Activated T-cell treated with anti-CD3 and anti-CD28 coated beads, Interleukin-2, amount 50 U/mL, for 24 hours (primary cell): ENCODE data around the gene UBE2E3.
A peak's percentile ranks its signal among the peaks of the same experiment; 100 is the strongest.
"Not testable (repeated sequence)": the region's sequence is repeated elsewhere in the genome, so short reads cannot be mapped to it uniquely, and the experiment has no call there.

Source experiments
- DNase-seq: peaks from one replicate; pipeline ENCODE4 v3.0.0-alpha.2; 2020
- H3K27ac Mint-ChIP-seq: 2 replicates; pipeline ENCODE4 v1.8.0; 2020; ENCODE audit warnings: mild to moderate bottlenecking, mixed read lengths
- H3K27me3 Mint-ChIP-seq: 2 replicates; pipeline ENCODE4 v1.8.0; 2020; ENCODE audit warnings: mixed read lengths
- H3K36me3 Mint-ChIP-seq: 2 replicates; pipeline ENCODE4 v1.8.0; 2020; ENCODE audit warnings: low read depth, mixed read lengths
- H3K4me1 Mint-ChIP-seq: 2 replicates; pipeline ENCODE4 v1.8.0; 2020; ENCODE audit warnings: low read depth, mixed read lengths
- H3K4me3 Mint-ChIP-seq: 2 replicates; pipeline ENCODE4 v1.8.0; 2020; ENCODE audit warnings: mild to moderate bottlenecking, moderate library complexity, mixed read lengths
- H3K9me3 Mint-ChIP-seq: 2 replicates; pipeline ENCODE4 v1.8.0; 2020; ENCODE audit warnings: mixed read lengths

UBE2E3 gene

DNA sequence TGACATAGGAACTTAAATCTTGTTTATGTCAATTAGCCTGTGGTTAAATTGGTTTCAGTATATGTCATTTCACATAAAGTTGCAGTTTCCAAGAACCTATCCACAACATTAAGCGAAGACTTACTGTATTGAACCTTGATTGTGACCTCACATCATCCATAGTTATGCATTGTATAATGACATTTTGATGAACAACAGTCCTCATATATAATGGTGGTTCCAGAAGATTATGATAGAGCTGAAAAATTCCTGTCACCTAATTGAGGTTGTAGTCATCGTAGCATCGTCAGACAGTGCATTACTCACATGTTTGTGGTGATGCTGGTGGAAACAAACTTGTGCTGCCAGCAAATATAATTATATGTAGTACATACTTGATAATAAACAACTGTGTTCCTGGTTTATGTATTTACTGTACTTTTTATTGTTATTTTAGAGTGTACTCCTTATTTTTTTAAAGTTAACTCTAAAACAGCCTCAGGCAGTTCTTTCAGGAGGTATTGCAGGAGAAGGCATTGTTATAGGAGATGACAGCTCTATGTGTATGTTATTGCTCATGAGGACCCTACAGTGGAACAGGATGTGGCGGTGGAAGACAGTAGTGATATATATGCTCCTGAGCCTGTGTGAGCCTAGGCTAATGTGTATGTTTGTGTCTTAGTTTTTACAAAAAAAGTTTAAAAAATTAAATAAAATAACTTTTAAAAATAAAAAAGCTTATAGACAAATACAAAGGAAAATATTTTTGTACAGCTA is 56.6 kb downstream of the UBE2E3 start:
- Mint-ChIP-seq H3K4me1 (peaks cover 40% of the 10 kb centered on the region), H3K36me3 (peaks cover 8% of the 10 kb centered on the region), H3K27ac (peak overlapping the region; percentile 41), H3K27me3 (no peaks in the 10 kb centered on the region), H3K4me3 (no peak overlapping the region), H3K9me3 (no peaks in the 10 kb centered on the region)
- DNase-seq = no peak

DNA sequence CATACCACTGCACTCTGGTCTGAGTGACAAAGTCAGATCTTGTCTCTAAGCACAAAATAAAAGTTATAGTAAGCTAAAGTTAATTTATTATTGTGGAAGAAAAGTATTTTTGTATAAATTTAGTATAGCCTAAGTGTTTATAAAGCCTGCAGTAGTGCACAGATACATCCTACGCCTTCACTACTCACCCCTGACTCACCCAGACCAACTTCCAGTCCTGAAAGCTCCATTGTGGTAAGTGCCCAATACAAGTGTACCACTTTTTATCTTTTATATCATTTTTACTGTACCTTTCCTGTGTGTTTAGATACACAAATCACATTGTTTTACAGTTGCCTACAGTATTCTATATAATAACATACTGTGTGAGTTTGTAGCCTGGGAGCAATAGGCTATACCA is 57.5 kb downstream of the UBE2E3 start:
- Mint-ChIP-seq H3K27ac (no peak overlapping the region), H3K4me3 (no peak overlapping the region), H3K4me1 (peaks cover 44% of the 10 kb centered on the region), H3K36me3 (peaks cover 5% of the 10 kb centered on the region), H3K9me3 (no peaks in the 10 kb centered on the region), H3K27me3 (no peaks in the 10 kb centered on the region)
- DNase-seq = no peak

DNA sequence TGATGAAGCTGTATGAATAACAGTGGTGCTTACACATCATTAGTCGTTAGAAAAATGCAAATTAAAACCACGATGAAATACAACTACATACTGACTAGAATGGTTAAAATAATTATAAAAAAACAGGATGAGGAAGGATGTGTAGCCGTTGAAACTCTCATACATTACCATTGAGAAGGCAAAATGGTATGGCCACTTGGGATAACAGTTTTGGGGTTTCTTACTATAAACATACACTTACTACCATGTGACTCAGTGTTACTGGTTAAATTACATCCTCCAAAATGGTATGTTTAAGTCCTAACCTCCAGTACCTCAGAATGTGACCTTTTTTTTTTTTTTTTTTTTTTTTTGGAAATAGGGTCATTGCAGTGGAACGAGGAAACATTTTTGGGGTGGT is 58.4 kb downstream of the UBE2E3 start:
- Mint-ChIP-seq H3K4me1 (peaks cover 47% of the 10 kb centered on the region), H3K36me3 (peaks cover 2% of the 10 kb centered on the region), H3K9me3 (no peaks in the 10 kb centered on the region), H3K27me3 (no peaks in the 10 kb centered on the region), H3K27ac (peak overlapping the region; percentile 17), H3K4me3 (no peak overlapping the region)
- DNase-seq = no peak

DNA sequence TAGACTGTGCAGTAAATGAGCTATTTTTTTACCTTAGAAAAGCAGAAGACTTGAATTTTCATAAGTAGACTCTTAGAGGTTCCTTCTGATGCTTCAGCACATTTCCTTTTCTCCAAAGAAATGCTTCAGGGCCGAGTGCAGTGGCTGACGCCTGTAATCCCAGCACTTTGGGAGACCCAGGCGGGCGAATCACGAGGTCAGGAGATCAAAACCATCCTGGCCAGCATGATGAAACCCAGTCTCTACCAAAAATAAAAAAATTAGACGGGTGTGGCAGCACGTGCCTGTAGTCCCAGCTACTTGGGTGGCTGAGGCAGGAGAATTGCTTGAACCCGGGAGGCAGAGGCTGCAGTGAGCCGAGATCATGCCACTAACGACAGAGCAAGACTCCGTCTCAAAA is 60.4 kb downstream of the UBE2E3 start:
- H3K9me3 Mint-ChIP-seq, H3K4me3 Mint-ChIP-seq, H3K27ac Mint-ChIP-seq, H3K36me3 Mint-ChIP-seq, H3K27me3 Mint-ChIP-seq, DNase-seq: not testable (repeated sequence)
- peaks cover 46% of the 10 kb centered on the region for H3K4me1 Mint-ChIP-seq

DNA sequence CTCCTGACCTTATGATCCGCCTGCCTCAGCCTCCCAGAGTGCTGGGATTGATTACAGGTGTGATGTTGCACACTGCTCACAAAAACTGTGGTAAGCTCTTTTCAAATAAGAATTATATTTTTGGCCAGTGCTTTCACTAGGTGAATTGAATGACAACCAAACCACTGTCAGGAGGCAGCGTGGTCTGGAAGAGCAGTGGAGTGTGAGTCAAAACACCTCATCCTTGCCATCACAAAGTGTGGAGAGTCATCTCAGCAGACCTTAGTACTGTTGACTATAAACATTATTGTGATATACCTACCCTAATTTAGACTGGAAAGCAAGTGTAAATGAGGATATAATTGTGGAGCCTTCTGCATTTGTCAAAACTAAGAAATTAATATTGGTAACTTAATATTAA is 61.3 kb downstream of the UBE2E3 start:
- Mint-ChIP-seq H3K4me1 (peaks cover 39% of the 10 kb centered on the region), H3K4me3 (no peak overlapping the region), H3K36me3 (peaks cover 2% of the 10 kb centered on the region), H3K27ac (peak overlapping the region; percentile 9), H3K27me3 (no peaks in the 10 kb centered on the region), H3K9me3 (no peaks in the 10 kb centered on the region)
- DNase-seq = no peak

DNA sequence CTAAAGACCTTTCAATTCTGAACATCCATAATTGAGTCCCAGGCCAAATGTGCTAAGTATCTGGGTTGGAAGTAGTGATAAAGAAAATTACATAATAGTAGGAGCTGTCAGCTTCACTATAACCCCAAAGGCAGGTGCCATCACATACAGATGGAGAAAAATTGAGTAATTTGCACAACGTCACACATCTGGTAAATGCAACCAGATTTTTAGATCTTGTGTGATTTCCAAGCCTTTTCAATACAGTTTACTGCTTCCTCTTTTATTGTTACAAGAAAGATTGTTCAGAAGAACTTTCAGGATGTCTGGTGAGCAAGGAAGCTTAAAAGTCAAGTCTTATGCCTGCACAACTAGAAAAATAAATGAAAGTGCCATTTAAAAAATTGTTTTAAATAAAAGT is 62.3 kb downstream of the UBE2E3 start:
- DNase-seq = no peak
- H3K4me3 Mint-ChIP-seq = no peak overlapping the region
- no peak overlapping the region for H3K27ac Mint-ChIP-seq
- H3K9me3 Mint-ChIP-seq = no peaks in the 10 kb centered on the region
- H3K4me1 Mint-ChIP-seq = peaks cover 30% of the 10 kb centered on the region
- H3K27me3 Mint-ChIP-seq = no peaks in the 10 kb centered on the region
- peaks cover 2% of the 10 kb centered on the region for H3K36me3 Mint-ChIP-seq

DNA sequence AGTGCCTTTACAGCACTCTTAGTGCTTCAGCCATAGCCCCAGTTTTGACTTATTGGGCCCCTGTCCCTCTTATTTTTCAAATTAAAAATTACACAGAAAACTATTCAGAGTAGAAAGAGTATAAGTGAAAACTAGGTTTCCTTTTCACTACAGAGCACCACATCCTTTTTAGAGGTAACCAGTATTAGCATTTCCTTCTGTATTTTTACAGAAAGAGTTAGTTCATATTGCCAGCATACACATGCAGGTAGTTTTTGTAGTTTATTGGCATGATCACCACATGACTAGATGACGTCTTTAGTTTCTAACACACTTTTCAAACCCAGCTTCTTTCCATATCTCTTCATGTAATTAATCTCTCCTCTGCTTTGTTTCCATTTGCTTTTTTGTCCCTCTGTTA is 66.4 kb downstream of the UBE2E3 start:
- Mint-ChIP-seq H3K9me3 (no peaks in the 10 kb centered on the region), H3K27ac (no peak overlapping the region), H3K27me3 (no peaks in the 10 kb centered on the region), H3K4me1 (peaks cover 11% of the 10 kb centered on the region), H3K4me3 (no peak overlapping the region), H3K36me3 (no peaks in the 10 kb centered on the region)
- no peak for DNase-seq

DNA sequence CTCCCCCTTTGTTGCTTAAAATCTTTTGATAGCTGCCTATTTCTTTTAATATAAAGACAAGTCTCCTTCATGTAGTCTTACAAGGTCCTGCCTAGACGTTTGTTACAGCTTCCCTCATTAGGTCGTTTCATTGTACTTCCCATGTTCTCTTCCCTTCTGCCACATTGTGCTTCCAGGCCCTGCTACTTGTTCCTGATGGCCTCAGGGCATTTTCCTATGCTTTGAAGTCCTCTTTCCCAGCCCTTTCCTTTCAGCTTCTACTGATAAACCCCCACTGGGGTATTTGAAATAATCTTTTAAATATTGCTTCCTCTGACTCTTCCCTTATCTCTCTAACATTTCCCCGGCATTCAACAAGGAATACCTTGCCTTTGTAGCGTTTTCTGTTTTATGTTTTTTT is 67.4 kb downstream of the UBE2E3 start:
- Mint-ChIP-seq H3K27me3 (no peaks in the 10 kb centered on the region), H3K27ac (no peak overlapping the region), H3K4me1 (peaks cover 14% of the 10 kb centered on the region), H3K4me3 (no peak overlapping the region), H3K9me3 (no peaks in the 10 kb centered on the region), H3K36me3 (no peaks in the 10 kb centered on the region)
- no peak for DNase-seq

DNA sequence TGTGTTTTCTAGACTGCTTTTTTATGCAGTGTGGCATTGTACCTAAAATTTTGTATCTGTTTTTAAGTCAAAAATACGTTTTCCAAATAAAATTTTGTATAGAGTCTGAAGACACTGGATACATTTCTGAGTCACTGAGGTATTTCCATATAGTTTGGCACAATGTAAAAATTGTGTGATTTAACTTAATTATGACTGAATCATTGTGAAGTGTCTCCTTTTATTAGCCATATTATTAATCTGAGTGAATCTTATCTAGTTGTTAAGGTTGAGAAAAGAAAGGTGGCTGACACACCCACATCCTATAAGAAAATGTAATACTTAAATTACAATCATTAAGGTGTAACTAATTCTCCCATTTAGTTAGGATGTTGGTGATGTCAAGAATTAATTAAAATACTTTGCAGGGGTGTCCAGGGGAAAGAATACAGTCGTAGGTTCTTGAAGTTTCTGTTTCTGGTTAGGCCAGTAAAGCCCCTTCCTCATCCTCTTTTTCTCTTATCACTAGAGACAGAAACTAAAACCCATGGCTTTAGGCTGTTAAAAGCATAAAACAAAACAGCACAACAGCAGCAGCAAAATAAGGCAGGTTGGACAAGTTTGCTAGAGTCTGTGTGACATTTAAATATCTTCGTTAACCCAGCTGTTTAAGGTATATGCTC is 71.6 kb downstream of the UBE2E3 start:
- H3K4me1 Mint-ChIP-seq = peaks cover 18% of the 10 kb centered on the region

DNA sequence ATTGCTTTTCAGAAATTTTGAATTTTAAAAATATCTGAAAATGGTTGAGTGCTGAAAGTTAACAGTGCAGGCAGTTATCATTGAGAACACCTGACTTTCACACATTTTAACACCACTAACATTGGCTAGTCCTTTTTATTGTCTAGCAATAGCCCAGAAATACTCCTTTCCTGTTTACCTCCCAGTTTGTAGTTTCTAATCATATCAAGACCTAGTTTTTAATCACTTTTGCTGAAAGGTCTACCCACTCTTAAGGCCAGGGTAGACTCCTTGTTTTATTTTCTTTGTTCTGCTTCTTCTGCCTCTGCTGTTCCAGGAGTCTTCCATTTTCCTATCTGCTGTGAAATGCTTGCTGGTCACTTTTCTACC is 72.1 kb downstream of the UBE2E3 start:
- Mint-ChIP-seq H3K4me3 (no peak overlapping the region), H3K36me3 (no peaks in the 10 kb centered on the region), H3K9me3 (no peaks in the 10 kb centered on the region), H3K4me1 (peaks cover 18% of the 10 kb centered on the region), H3K27me3 (no peaks in the 10 kb centered on the region), H3K27ac (no peak overlapping the region)
- no peak for DNase-seq

More for the DNA sequence above, 71.6 kb downstream of the UBE2E3 start:
- Mint-ChIP-seq H3K4me3 (no peak overlapping the region), H3K9me3 (no peaks in the 10 kb centered on the region), H3K27ac (no peak overlapping the region), H3K27me3 (no peaks in the 10 kb centered on the region), H3K36me3 (no peaks in the 10 kb centered on the region)
- DNase-seq = no peak

DNA sequence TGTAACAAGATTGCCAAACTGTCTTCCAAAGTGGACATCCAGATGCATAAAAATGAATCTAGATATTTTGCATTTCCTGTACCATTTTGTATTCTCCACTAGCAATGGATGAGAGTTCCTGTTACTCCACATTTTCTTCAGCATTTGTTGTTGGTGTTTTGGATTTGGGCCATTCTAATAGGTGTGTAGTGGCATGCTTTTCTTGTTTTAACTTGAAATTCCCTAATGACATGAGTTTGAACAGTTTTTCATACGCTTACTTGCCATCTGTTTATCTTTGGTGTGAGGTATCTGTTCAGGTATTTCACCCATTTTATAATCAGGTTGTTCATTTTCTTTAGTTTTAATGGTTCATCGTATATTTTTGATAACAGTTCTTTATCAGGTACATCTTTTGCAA is 73.9 kb downstream of the UBE2E3 start:
- no peak overlapping the region for H3K27ac Mint-ChIP-seq
- H3K4me1 Mint-ChIP-seq = peaks cover 18% of the 10 kb centered on the region
- H3K9me3 Mint-ChIP-seq = no peaks in the 10 kb centered on the region
- no peak for DNase-seq
- no peaks in the 10 kb centered on the region for H3K27me3 Mint-ChIP-seq
- no peaks in the 10 kb centered on the region for H3K36me3 Mint-ChIP-seq
- H3K4me3 Mint-ChIP-seq = no peak overlapping the region

DNA sequence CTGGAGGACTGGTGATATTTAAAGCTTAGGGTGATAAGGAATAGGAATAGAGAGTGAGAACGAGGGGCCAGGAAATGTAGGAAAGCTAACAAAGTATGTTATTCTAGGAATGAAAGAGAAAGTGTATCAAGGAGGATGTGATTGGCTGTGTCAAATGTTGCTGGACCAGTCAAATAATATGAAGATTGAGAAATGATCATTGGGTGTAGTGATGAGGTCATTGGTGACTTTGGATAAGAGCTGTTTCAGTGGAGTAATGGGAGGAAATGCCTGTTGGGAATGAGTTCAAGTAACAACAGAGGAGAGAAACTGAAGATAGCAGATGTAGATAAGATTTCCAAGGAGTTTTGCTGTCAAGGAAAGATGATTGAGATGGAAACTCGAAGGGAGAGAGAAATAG is 74.4 kb downstream of the UBE2E3 start:
- Mint-ChIP-seq H3K27me3 (no peaks in the 10 kb centered on the region), H3K27ac (no peak overlapping the region), H3K36me3 (no peaks in the 10 kb centered on the region), H3K9me3 (no peaks in the 10 kb centered on the region), H3K4me1 (peaks cover 18% of the 10 kb centered on the region), H3K4me3 (no peak overlapping the region)
- DNase-seq = no peak

DNA sequence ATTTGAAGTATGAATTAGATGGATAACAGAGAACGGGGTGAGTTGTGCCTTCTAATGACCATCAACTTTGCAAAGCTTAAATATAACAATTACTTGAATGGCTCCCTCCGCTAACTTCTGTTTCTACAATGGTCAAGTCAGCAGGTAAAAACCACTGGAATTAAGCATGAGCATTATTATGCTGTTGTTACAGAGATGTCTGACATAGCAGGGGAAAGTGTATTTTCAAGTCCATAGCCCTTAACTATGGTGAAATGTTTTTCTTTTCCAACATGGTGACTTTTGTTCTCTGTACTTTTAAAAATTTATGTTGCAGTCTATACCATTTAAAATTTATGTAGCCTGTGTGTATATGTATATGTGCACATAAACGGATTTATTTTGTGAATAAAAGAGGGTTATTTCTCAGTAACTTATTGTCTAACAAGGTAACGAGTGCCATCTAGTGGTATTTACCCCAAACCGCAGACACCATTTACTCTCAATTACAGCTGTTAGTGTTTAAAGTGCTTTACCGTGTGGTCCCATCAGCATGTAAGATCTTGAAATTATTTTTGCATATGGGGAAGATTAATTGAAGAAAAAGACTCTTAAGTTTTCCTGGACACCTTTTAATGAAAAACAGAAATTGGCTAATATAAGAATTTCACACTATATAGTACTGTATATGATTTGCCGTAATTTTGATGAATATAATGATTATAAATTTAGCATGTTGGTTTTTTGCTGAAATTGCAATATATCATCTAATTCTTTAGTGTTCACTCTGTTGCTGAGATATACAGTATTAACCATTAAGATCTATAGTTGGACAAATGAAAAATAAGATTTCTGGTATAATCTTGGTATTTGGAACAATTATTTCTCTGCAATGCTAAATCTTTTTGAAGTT is 78.2 kb downstream of the UBE2E3 start:
- Mint-ChIP-seq H3K9me3 (no peaks in the 10 kb centered on the region), H3K27me3 (no peaks in the 10 kb centered on the region), H3K36me3 (peaks cover 18% of the 10 kb centered on the region), H3K4me3 (no peak overlapping the region), H3K4me1 (peaks cover 7% of the 10 kb centered on the region), H3K27ac (no peak overlapping the region)
- no peak for DNase-seq

DNA sequence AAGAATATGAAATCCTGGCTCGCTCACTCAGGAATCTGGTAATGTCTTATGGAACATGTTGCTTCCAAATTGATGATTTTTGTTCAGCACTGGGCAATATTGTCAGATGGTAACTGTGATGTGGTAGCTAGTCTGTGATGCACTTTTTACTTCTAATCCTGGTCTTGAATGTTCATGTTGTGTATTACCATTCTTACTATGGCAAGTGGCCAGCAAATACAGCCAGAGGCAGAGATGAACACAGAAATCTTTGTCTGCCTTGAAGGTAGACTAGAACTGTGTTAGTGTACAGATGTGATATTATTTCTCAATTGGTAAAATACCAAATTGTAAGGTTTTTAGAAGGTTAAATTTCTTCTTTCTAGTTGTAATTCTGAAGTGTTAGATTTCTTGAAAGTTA is 83.3 kb downstream of the UBE2E3 start:
- H3K9me3 Mint-ChIP-seq = no peaks in the 10 kb centered on the region
- H3K4me1 Mint-ChIP-seq = peaks cover 1% of the 10 kb centered on the region
- no peaks in the 10 kb centered on the region for H3K27me3 Mint-ChIP-seq
- H3K4me3 Mint-ChIP-seq = no peak overlapping the region
- H3K27ac Mint-ChIP-seq = no peak overlapping the region
- peaks cover 31% of the 10 kb centered on the region for H3K36me3 Mint-ChIP-seq
- DNase-seq = no peak

DNA sequence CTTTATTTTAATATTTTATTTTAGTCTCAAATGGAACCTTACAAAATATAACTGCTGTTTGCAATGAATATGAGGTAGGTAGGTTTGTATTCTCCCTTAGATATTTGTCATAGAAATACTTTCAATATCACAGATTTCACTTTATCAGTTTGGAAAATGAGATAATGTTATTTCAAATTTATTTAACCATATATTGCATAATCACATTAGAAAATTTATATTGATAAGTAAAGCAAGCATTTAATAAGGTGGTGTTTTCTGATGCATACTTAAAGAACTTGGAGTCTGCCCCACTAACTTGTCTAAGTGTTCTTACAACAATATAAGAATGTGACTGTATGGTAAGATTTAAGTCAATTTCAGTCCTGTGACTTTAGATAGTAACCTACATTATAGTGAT is 85.1 kb downstream of the UBE2E3 start:
- peaks cover 1% of the 10 kb centered on the region for H3K4me1 Mint-ChIP-seq
- H3K27me3 Mint-ChIP-seq = no peaks in the 10 kb centered on the region
- no peak for DNase-seq
- no peak overlapping the region for H3K4me3 Mint-ChIP-seq
- H3K9me3 Mint-ChIP-seq = no peaks in the 10 kb centered on the region
- H3K36me3 Mint-ChIP-seq = peaks cover 28% of the 10 kb centered on the region
- no peak overlapping the region for H3K27ac Mint-ChIP-seq
